B cell (primary cell): Measurements from ENCODE around the gene NAPB. TPM values are rescaled to one million over a fixed set of nuclear protein-coding genes. Genes with fewer than 3 reads are reported as not detected.

Experiments
- ATAC-seq: fragments of 200-7000 bp; cut with Tn5 transposase; one replicate; pipeline ENCODE4 v1.10.0; 2021; ENCODE audit warnings: low read depth, mild to moderate bottlenecking, moderate number of reproducible peaks, moderate library complexity
- CTCF ChIA-PET: fragments of 350-600 bp; sonication (Branson Sonifier 250); formaldehyde crosslinking; loops from one replicate; lab custom pipeline; 2021; ENCODE audit warnings: antibody characterized with exemption, inconsistent platforms; lab: Charles Lee
- POLR2A ChIA-PET: fragments of 350-600 bp; sonication (Branson Sonifier 250); formaldehyde crosslinking; loops from one replicate; lab custom pipeline; 2021; ENCODE audit warnings: antibody characterized with exemption; lab: Charles Lee
- DNase-seq: peaks from one replicate; pipeline ENCODE4 v3.0.0; 2013
- H2AFZ ChIP-seq: 2 replicates; pipeline ENCODE4 v1.6.1; 2012; ENCODE audit warnings: mild to moderate bottlenecking, low read depth, low read length; ENCODE audit not compliant: insufficient read depth, poor library complexity, severe bottlenecking
- H3K27ac ChIP-seq, 2 donors: 1 replicate in 1 of 2; 2 replicates in 1 of 2; pipeline ENCODE4 v1.5.1; 2012 to 2013; ENCODE audit warnings: low read length in 2 of 2, mild to moderate bottlenecking in 2 of 2, moderate library complexity in 1 of 2
- H3K27me3 ChIP-seq, 4 experiments: fragments of 200-600 bp in 1 of 4; sonication (generic) in 1 of 4; replicated peaks in 1 of 4; 1 replicate in 2 of 4; 2 replicates in 2 of 4; pipeline versions ENCODE4 v1.6.1 to v1.7.0; 2013 to 2016; ENCODE audit warnings: low read length in 3 of 4, mild to moderate bottlenecking in 2 of 4, mixed read lengths in 1 of 4, moderate library complexity in 1 of 4; ENCODE audit not compliant: insufficient read depth in 4 of 4, control insufficient read depth in 3 of 4; ENCODE audit errors: control extremely low read depth in 1 of 4
- H3K36me3 ChIP-seq, 2 experiments: replicated peaks in 1 of 2; 1 replicate in 1 of 2; 2 replicates in 1 of 2; pipeline versions ENCODE4 v1.6.1 to v1.7.1; 2013; ENCODE audit warnings: low read length in 1 of 2; ENCODE audit not compliant: insufficient read depth in 2 of 2, control insufficient read depth in 1 of 2; ENCODE audit errors: control extremely low read depth in 1 of 2, extremely low read depth in 1 of 2
- H3K4me1 ChIP-seq, 2 donors: fragments of 200-600 bp in 1 of 2; sonication (generic) in 1 of 2; 1 replicate in 1 of 2; 2 replicates in 1 of 2; pipeline versions ENCODE4 v1.5.1 to v1.6.1; 2013 to 2017; ENCODE audit warnings: low read length in 2 of 2; ENCODE audit not compliant: control insufficient read depth in 2 of 2, insufficient read depth in 2 of 2
- H3K4me2 ChIP-seq: replicated peaks from 2 replicates; pipeline ENCODE3; 2012; ENCODE audit warnings: mild to moderate bottlenecking, low read depth, low read length; ENCODE audit not compliant: poor library complexity, severe bottlenecking
- H3K4me3 ChIP-seq, 5 experiments: fragments of 200-600 bp in 1 of 5; sonication (generic) in 1 of 5; 1 replicate in 3 of 5; 2 replicates in 2 of 5; pipeline versions ENCODE4 v1.5.1 to v1.7.0; 2011 to 2016; ENCODE audit warnings: low read length in 4 of 5, mild to moderate bottlenecking in 4 of 5, low read depth in 2 of 5, control low read depth in 1 of 5, moderate library complexity in 1 of 5; ENCODE audit not compliant: insufficient read depth in 1 of 5; ENCODE audit errors: control extremely low read depth in 1 of 5, extremely low read depth in 1 of 5
- H3K79me2 ChIP-seq: fragments of 200-600 bp; sonication (generic); one replicate; pipeline ENCODE4 v1.6.0; 2016; ENCODE audit warnings: low read length; ENCODE audit not compliant: control insufficient read depth, insufficient read depth
- H3K9ac ChIP-seq: fragments of 200-600 bp; sonication (generic); 2 replicates; pipeline ENCODE4 v1.6.1; 2017; ENCODE audit warnings: mild to moderate bottlenecking, low read length, moderate library complexity
- H3K9me3 ChIP-seq, 3 donors: one replicate each; pipeline versions ENCODE4 v1.6.1 to v1.7.1; 2013; ENCODE audit warnings: low read length in 2 of 3; ENCODE audit not compliant: control insufficient read depth in 2 of 3, insufficient read depth in 1 of 3; ENCODE audit errors: control extremely low read depth in 1 of 3
- H4K20me1 ChIP-seq: 2 replicates; pipeline ENCODE4 v1.6.0; 2012; ENCODE audit warnings: mild to moderate bottlenecking, low read length; ENCODE audit not compliant: insufficient read depth, control insufficient read depth, poor library complexity, severe bottlenecking
- H3K27ac Mint-ChIP-seq: one replicate; pipeline ENCODE4 v1.8.0; 2021; ENCODE audit warnings: mixed read lengths
- H3K27me3 Mint-ChIP-seq: one replicate; pipeline ENCODE4 v1.8.0; 2021; ENCODE audit warnings: mixed read lengths
- H3K4me1 Mint-ChIP-seq: one replicate; pipeline ENCODE4 v1.8.0; 2021; ENCODE audit warnings: mixed read lengths
- H3K4me3 Mint-ChIP-seq: one replicate; pipeline ENCODE4 v1.8.0; 2021; ENCODE audit warnings: mixed read lengths
- H3K9me3 Mint-ChIP-seq: one replicate; pipeline ENCODE4 v1.8.0; 2022; ENCODE audit warnings: mixed read lengths; ENCODE audit not compliant: insufficient read depth
- CTCF ChIP-seq: fragments of 200-600 bp; IDR thresholded peaks from one replicate; pipeline ENCODE4 v1.8.0; 2022; ENCODE audit warnings: antibody characterized with exemption, mild to moderate bottlenecking
- EZH2 ChIP-seq: IDR thresholded peaks from 2 replicates; pipeline ENCODE4 v1.6.1; 2012; ENCODE audit warnings: borderline replicate concordance, low read depth, mild to moderate bottlenecking, moderate library complexity, low read length; ENCODE audit not compliant: insufficient read depth, poor library complexity, severe bottlenecking
- WGBS: methylation state at CpG from one replicate; pipeline ENCODE4 v1.1.5; 2013; ENCODE audit warnings: missing lambda C conversion rate; ENCODE audit not compliant: insufficient coverage; 5-methylcytosine and 5-hydroxymethylcytosine counted together
- intact Hi-C: fragments of 100-400 bp; cut with micrococcal nuclease; formaldehyde crosslinking; loops from one replicate; pipeline ENCODE4 v1.10.0; 2022
- polyA plus RNA-seq: library from polyadenylated mRNA; depleted of rRNA; stranded (reverse); fragments of >200 nt; gene quantifications from 2 replicates; pipeline ENCODE4 v1.2.3, GENCODE V29; 2012
- total RNA-seq, 2 donors: library from RNA; stranded (reverse); fragments of 120-200 nt in 1 of 2; gene quantifications; 1 replicate in 1 of 2; 2 replicates in 1 of 2; pipeline versions ENCODE4 v1.2.3 to v1.2.4, GENCODE V29; 2013 to 2022

NAPB gene
- total and polyA plus RNA-seq, 2 donors (not counting 1 experiment from before 2014, with no cell fraction given): 4.1 to 13.0 TPM

- no peak overlapping the region for H3K27ac ChIP-seq
- no peaks in the 10 kb centered on the region for H3K36me3 ChIP-seq
- intact Hi-C loops: loop anchor here (5.0 kb wide), 1 partner anchor 1007 kb away; no protein-coding TSS in a partner anchor
- H4K20me1 ChIP-seq: no peaks in the 10 kb centered on the region
- no peak overlapping the region for H3K9ac ChIP-seq
- H3K4me1 ChIP-seq: peaks cover 4 to 5% of the 10 kb centered on the region in 2 donors
- H3K4me2 ChIP-seq: no peak overlapping the region
- ChIA-PET POLR2A (no interaction called here), CTCF (no interaction called here)
- 71% methylated on average over 4 of the region's 5 CpGs for WGBS
- no peaks in the 10 kb centered on the region for H3K79me2 ChIP-seq
- peaks cover 7% of the 10 kb centered on the region for H3K27me3 Mint-ChIP-seq
- no peak for TF ChIP-seq CTCF
- TF ChIP-seq EZH2: no peak
- H3K4me3 ChIP-seq: no peak overlapping the region
- no peak overlapping the region for H3K27ac Mint-ChIP-seq
- H2AFZ ChIP-seq: no peak overlapping the region
- peaks cover 5% of the 10 kb centered on the region for H3K4me1 Mint-ChIP-seq
- H3K27me3 ChIP-seq: no peaks in the 10 kb centered on the region
- DNase-seq (no peak), ATAC-seq (no peak)
- no peaks in the 10 kb centered on the region for H3K9me3 Mint-ChIP-seq
- no peak overlapping the region for H3K4me3 Mint-ChIP-seq
- H3K9me3 ChIP-seq: peaks cover 0 to 3% (median 0%) of the 10 kb centered on the region in 3 donors
Measured at GRCh38 chr20:23344336-23344735, 77.0 kb downstream of the NAPB start.

GRCh38 chr20:23343590-23343989 lies 77.7 kb downstream of the NAPB start:
- TF ChIP-seq CTCF (no peak), EZH2 (no peak)
- intact Hi-C loops: loop anchor here (5.0 kb wide), 1 partner anchor 1006 kb away; no protein-coding TSS in a partner anchor
- Histone ChIP-seq H3K4me1 (no peaks in the 10 kb centered on the region), H3K4me2 (no peak overlapping the region), H3K9ac (no peak overlapping the region), H4K20me1 (no peaks in the 10 kb centered on the region), H3K27ac (no peak overlapping the region), H3K79me2 (no peaks in the 10 kb centered on the region), H3K36me3 (no peaks in the 10 kb centered on the region), H2AFZ (no peak overlapping the region), H3K4me3 (no peak overlapping the region), H3K9me3 (peaks cover 0 to 3% (median 0%) of the 10 kb centered on the region in 3 donors), H3K27me3 (no peaks in the 10 kb centered on the region)
- H3K9me3 Mint-ChIP-seq: no peaks in the 10 kb centered on the region
- CTCF ChIA-PET: interaction anchor here (0.9 kb wide), 1 partner anchor 78 kb away, joined by 3 read pairs; the partner anchor contains the start of gene NAPB
- no peak overlapping the region for H3K27ac Mint-ChIP-seq
- DNase-seq: no peak
- no CpG with 5 or more reads among the region's 1 CpG for WGBS
- H3K27me3 Mint-ChIP-seq: peaks cover 7% of the 10 kb centered on the region
- H3K4me1 Mint-ChIP-seq: no peaks in the 10 kb centered on the region
- H3K4me3 Mint-ChIP-seq: no peak overlapping the region
- ATAC-seq: no peak
- POLR2A ChIA-PET: no interaction called here
